ENCODE measurements around the gene PCP4. TPM values are rescaled to one million over a fixed set of nuclear protein-coding genes. Genes with fewer than 3 reads are reported as not detected.

Gene PCP4
- total RNA-seq, 2 donors from 2014 or later: 0.99 to 6.5 TPM

- Histone ChIP-seq H3K4me1 (no peaks in the 10 kb centered on the region), H3K27me3 (no peaks in the 10 kb centered on the region), H3K9ac (ENCODE audit: low read depth in 2 of 2, low read length in 2 of 2) (no peak overlapping the region), H3K36me3 (no peaks in the 10 kb centered on the region), H3K9me3 (no peaks in the 10 kb centered on the region), H3K4me3 (no peak overlapping the region), H3K27ac (no peak overlapping the region)
- intact Hi-C loops (cut with DNase I): no loop called here
- no peak for DNase-seq
- no peak for TF ChIP-seq CTCF (IDR thresholded peaks at IDR 0.05)
Observed at GRCh38 chr21:39918558-39918957, 51.3 kb downstream of the PCP4 start.

GRCh38 chr21:39923476-39923875 is 56.2 kb downstream of the PCP4 start:
- TF ChIP-seq CTCF (IDR thresholded peaks at IDR 0.05): no peak
- no peak overlapping the region for H3K9ac ChIP-seq (ENCODE audit: low read depth in 2 of 2, low read length in 2 of 2)
- intact Hi-C loops (cut with DNase I): no loop called here
- no peaks in the 10 kb centered on the region for H3K36me3 ChIP-seq
- no peak overlapping the region for H3K27ac ChIP-seq
- H3K4me3 ChIP-seq: no peak overlapping the region
- no peaks in the 10 kb centered on the region for H3K9me3 ChIP-seq
- DNase-seq: no peak
- no peaks in the 10 kb centered on the region for H3K27me3 ChIP-seq
- H3K4me1 ChIP-seq: no peaks in the 10 kb centered on the region

GRCh38 chr21:39924577-39925308 is 57.5 kb downstream of the PCP4 start:
- intact Hi-C loops (cut with DNase I): no loop called here
- no peak for TF ChIP-seq CTCF (IDR thresholded peaks at IDR 0.05)
- H3K4me3 ChIP-seq: no peak overlapping the region
- H3K9ac ChIP-seq (ENCODE audit: low read depth in 2 of 2, low read length in 2 of 2): no peak overlapping the region
- no peak for DNase-seq
- no peaks in the 10 kb centered on the region for H3K4me1 ChIP-seq
- H3K9me3 ChIP-seq: no peaks in the 10 kb centered on the region
- no peaks in the 10 kb centered on the region for H3K27me3 ChIP-seq
- no peaks in the 10 kb centered on the region for H3K36me3 ChIP-seq
- no peak overlapping the region for H3K27ac ChIP-seq

- Histone ChIP-seq H3K9me3 (no peaks in the 10 kb centered on the region), H3K4me3 (no peak overlapping the region), H3K4me1 (no peaks in the 10 kb centered on the region), H3K27me3 (no peaks in the 10 kb centered on the region), H3K27ac (no peak overlapping the region), H3K9ac (ENCODE audit: low read depth in 2 of 2, low read length in 2 of 2) (no peak overlapping the region), H3K36me3 (no peaks in the 10 kb centered on the region)
- intact Hi-C loops (cut with DNase I): no loop called here
- no peak for DNase-seq
- no peak for TF ChIP-seq CTCF (IDR thresholded peaks at IDR 0.05)
Observed at GRCh38 chr21:39927304-39927886, 60.2 kb downstream of the PCP4 start.

- Histone ChIP-seq H3K4me3 (no peak overlapping the region), H3K27ac (no peak overlapping the region), H3K9ac (ENCODE audit: low read depth in 2 of 2, low read length in 2 of 2) (no peak overlapping the region), H3K9me3 (no peaks in the 10 kb centered on the region), H3K36me3 (no peaks in the 10 kb centered on the region), H3K4me1 (no peaks in the 10 kb centered on the region), H3K27me3 (no peaks in the 10 kb centered on the region)
- no peak for TF ChIP-seq CTCF (IDR thresholded peaks at IDR 0.05)
- DNase-seq: no peak
- intact Hi-C loops (cut with DNase I): no loop called here
Observed at GRCh38 chr21:39932335-39932734, 65.1 kb downstream of the PCP4 start.
